A549 (cell line): Measurements from ENCODE around the gene RPS6KA1. TPM values are rescaled to one million over a fixed set of nuclear protein-coding genes. Genes with fewer than 3 reads are reported as not detected.

Experiments
- ATAC-seq, 2 experiments: fragments of 200-7000 bp in 1 of 2; fragments of >200 bp in 1 of 2; cut with Nextera tagmentation in 1 of 2; cut with Tn5 transposase in 1 of 2; 3 replicates each; pipeline versions ENCODE4 v1.8.0 to v1.9.1; 2018 to 2020; ENCODE audit warnings: mild to moderate bottlenecking in 1 of 2, moderate library complexity in 1 of 2
- CTCF ChIA-PET: fragments of 300-600 bp; sonication (Branson Sonifier 250); formaldehyde crosslinking; extraction: SDS; loops from one replicate; lab custom pipeline; 2021; ENCODE audit warnings: antibody characterized with exemption, inconsistent platforms; lab: Yijun Ruan, JAX
- POLR2A ChIA-PET: fragments of 350-600 bp; formaldehyde crosslinking; extraction: SDS; loops from one replicate; lab custom pipeline; 2021; ENCODE audit warnings: antibody characterized with exemption, inconsistent platforms; lab: Yijun Ruan, JAX
- DNase-seq, 2 experiments: peaks; one replicate each; pipeline versions ENCODE4 v3.0.0 to v3.0.0-alpha.2; 2011 to 2016; ENCODE audit warnings: low read depth in 1 of 2, low spot score in 1 of 2
- FAIRE-seq: peaks from 2 replicates; lab custom pipeline; 2011; peaks lifted over from hg19 to GRCh38; lab: Jason Lieb, UNC
- H3K27ac ChIP-seq, 2 experiments: fragments of >200 bp; sonication (Bioruptor Twin); formaldehyde crosslinking; 3 replicates each; pipeline ENCODE4 v1.5.1; 2016 to 2017
- H3K4me1 ChIP-seq: fragments of >200 bp; sonication (Bioruptor Twin); formaldehyde crosslinking; 3 replicates; pipeline ENCODE4 v1.6.1; 2016
- H3K4me2 ChIP-seq: fragments of >200 bp; sonication (Bioruptor Twin); formaldehyde crosslinking; 3 replicates; pipeline ENCODE4 v1.6.1; 2016
- H3K4me3 ChIP-seq: fragments of >200 bp; sonication (Bioruptor Twin); formaldehyde crosslinking; 3 replicates; pipeline ENCODE4 v1.5.1; 2016
- H3K9me3 ChIP-seq: fragments of >200 bp; sonication (Bioruptor Twin); formaldehyde crosslinking; 3 replicates; pipeline ENCODE4 v1.6.1; 2016
- BCL3 ChIP-seq: fragments of >200 bp; sonication (Bioruptor Twin); formaldehyde crosslinking; IDR thresholded peaks from 3 replicates; pipeline ENCODE4 v1.6.1; 2016
- CBX2 ChIP-seq: fragments of 200-600 bp; sonication (generic); IDR thresholded peaks from 2 replicates; pipeline ENCODE4 v1.6.1; 2016; ENCODE audit warnings: low read depth, mild to moderate bottlenecking, borderline replicate concordance
- CHD4 ChIP-seq: fragments of 200-600 bp; sonication (generic); IDR thresholded peaks from 2 replicates; pipeline ENCODE4 v1.6.1; 2016; ENCODE audit warnings: antibody characterized with exemption, mild to moderate bottlenecking, borderline replicate concordance
- EP300 ChIP-seq, 2 experiments: fragments of >200 bp; sonication (Bioruptor Twin); formaldehyde crosslinking; IDR thresholded peaks; 2 replicates in 1 of 2; 3 replicates in 1 of 2; pipeline ENCODE4 v1.6.1; 2016 to 2017
- FOXS1 ChIP-seq: fragments of 250-450 bp; sonication (Bioruptor Pico); IDR thresholded peaks from 2 replicates; pipeline ENCODE4 v1.5.0; 2020; ENCODE audit warnings: mild to moderate bottlenecking, moderate library complexity
- GATA3 ChIP-seq: IDR thresholded peaks from 2 replicates; pipeline ENCODE4 v1.6.1; 2012; ENCODE audit warnings: borderline replicate concordance
- HOXA7 ChIP-seq: fragments of 250-450 bp; sonication (Bioruptor Pico); IDR thresholded peaks from 2 replicates; pipeline ENCODE4 v1.5.0; 2020; ENCODE audit warnings: mild to moderate bottlenecking, moderate library complexity
- HOXB13 ChIP-seq: fragments of 250-450 bp; sonication (Bioruptor Pico); IDR thresholded peaks from 2 replicates; pipeline ENCODE4 v1.5.0; 2020; ENCODE audit warnings: low read depth, mild to moderate bottlenecking, moderate library complexity
- JUN ChIP-seq, 2 experiments: fragments of >200 bp; sonication (Bioruptor Twin); formaldehyde crosslinking; IDR thresholded peaks; 2 replicates in 1 of 2; 3 replicates in 1 of 2; pipeline ENCODE4 v1.6.1; 2016 to 2017
- JUNB ChIP-seq: fragments of >200 bp; sonication (Bioruptor Twin); formaldehyde crosslinking; IDR thresholded peaks from 2 replicates; pipeline ENCODE4 v1.6.1; 2016
- MAFK ChIP-seq: fragments of 450-650 bp; IDR thresholded peaks from 2 replicates; pipeline ENCODE4 v1.6.1; 2014; ENCODE audit not compliant: partially characterized antibody
- MAZ ChIP-seq: fragments of 150-350 bp; IDR thresholded peaks from 2 replicates; pipeline ENCODE4 v1.6.1; 2014; ENCODE audit warnings: antibody characterized with exemption, low read depth, low read length, borderline replicate concordance
- NPAS2 ChIP-seq: fragments of 250-450 bp; sonication (Bioruptor Pico); IDR thresholded peaks from 2 replicates; pipeline ENCODE4 v1.8.0; 2022; ENCODE audit warnings: mild to moderate bottlenecking, moderate library complexity, borderline replicate concordance
- NR3C1 ChIP-seq: fragments of >200 bp; sonication (Bioruptor Twin); formaldehyde crosslinking; IDR thresholded peaks from 3 replicates; pipeline ENCODE4 v1.6.1; 2017
- POLR2A ChIP-seq: IDR thresholded peaks from 2 replicates; pipeline ENCODE4 v1.6.1; 2012; ENCODE audit warnings: mild to moderate bottlenecking, low read length
- RAD21 ChIP-seq, 2 experiments: fragments of >200 bp in 1 of 2; sonication (Bioruptor Twin) in 1 of 2; formaldehyde crosslinking in 1 of 2; IDR thresholded peaks in 1 of 2; conservative IDR thresholded peaks in 1 of 2; 2 replicates in 1 of 2; 3 replicates in 1 of 2; pipeline ENCODE4 v1.6.1; 2012 to 2018; ENCODE audit warnings: inconsistent platforms in 1 of 2
- RCOR1 ChIP-seq: fragments of 150-350 bp; IDR thresholded peaks from 2 replicates; pipeline ENCODE4 v1.6.1; 2014; ENCODE audit warnings: antibody characterized with exemption, low read length, low read depth
- REST ChIP-seq: fragments of 200-600 bp; sonication (generic); IDR thresholded peaks from 2 replicates; pipeline ENCODE4 v1.6.1; 2016; ENCODE audit warnings: antibody characterized with exemption, mild to moderate bottlenecking, moderate library complexity
- RFX5 ChIP-seq: fragments of 450-650 bp; IDR thresholded peaks from 2 replicates; pipeline ENCODE4 v1.7.1; 2014; ENCODE audit warnings: antibody characterized with exemption, mild to moderate bottlenecking, moderate library complexity
- RNF2 ChIP-seq: fragments of 200-600 bp; sonication (generic); IDR thresholded peaks from 2 replicates; pipeline ENCODE4 v1.6.1; 2016; ENCODE audit warnings: low read depth, mild to moderate bottlenecking, antibody characterized with exemption, moderate library complexity, borderline replicate concordance
- SREBF2 ChIP-seq: fragments of 450-650 bp; IDR thresholded peaks from 2 replicates; pipeline ENCODE4 v1.6.1; 2014; ENCODE audit warnings: mild to moderate bottlenecking, moderate library complexity
- ZFP36 ChIP-seq: fragments of 450-650 bp; IDR thresholded peaks from 2 replicates; pipeline ENCODE4 v1.6.1; 2014; ENCODE audit warnings: borderline replicate concordance; ENCODE audit not compliant: partially characterized antibody
- ZSCAN20 ChIP-seq: fragments of 250-450 bp; sonication (Bioruptor Pico); IDR thresholded peaks from 2 replicates; pipeline ENCODE4 v1.8.0; 2022; ENCODE audit warnings: mild to moderate bottlenecking, moderate library complexity
- WGBS: methylation state at CpG from one replicate; pipeline ENCODE4 v1.1.6; 2017; ENCODE audit errors: missing lambda C conversion rate; 5-methylcytosine and 5-hydroxymethylcytosine counted together
- polyA plus RNA-seq, 4 experiments: library from polyadenylated mRNA; depleted of rRNA in 3 of 4; stranded (reverse); fragments of >200 nt; fragmentation: RNase III in 1 of 4; extraction: RNeasy Plus Mini Kit Qiagen cat#74134 plus additional on column Dnase treatment in 1 of 4; gene quantifications; 2 replicates in 3 of 4; 3 replicates in 1 of 4; pipeline ENCODE4 v1.2.3, GENCODE V29; 2011 to 2017

Gene RPS6KA1
- polyA plus RNA-seq, 2 of the 4 experiments (the other 2 are of a cell fraction), result 9.8 to 12.4 TPM

GRCh38 chr1:26533951-26534509 lies 4.5 kb downstream of the RPS6KA1 start:
- TF ChIP-seq JUNB (no peak), RFX5 (no peak), FOXS1 (CRISPR knock-in tag) (no peak), HOXB13 (CRISPR knock-in tag) (no peak), NPAS2 (CRISPR knock-in tag) (no peak), RNF2 (no peak), NR3C1 (no peak), REST (no peak), MAFK (no peak), JUN (IDR thresholded peaks at IDR 0.05) (no peak), BCL3 (no peak), SREBF2 (no peak), HOXA7 (CRISPR knock-in tag) (no peak), GATA3 (no peak), POLR2A (no peak), ZFP36 (no peak)
- TF ChIP-seq, all 56 proteins: peak for 0
- no peak overlapping the region for H3K4me3 ChIP-seq
- H3K27ac ChIP-seq, result no peak overlapping the region
- DNase-seq, result no peak
- no peak overlapping the region for H3K4me2 ChIP-seq
- ChIA-PET POLR2A (no interaction called here), CTCF (interaction anchor here (2.0 kb wide), 1 partner anchor 34 kb away, joined by 5 read pairs; no protein-coding TSS in a partner anchor)
- FAIRE-seq, result no peak
- ATAC-seq, result no peak
- H3K9me3 ChIP-seq, result no peaks in the 10 kb centered on the region
- 82% methylated on average over 5 of the region's 5 CpGs for WGBS
- H3K4me1 ChIP-seq, result peaks cover 24% of the 10 kb centered on the region

- POLR2A ChIA-PET, result no interaction called here
- H3K27ac ChIP-seq, result no peak overlapping the region
- H3K4me3 ChIP-seq, result no peak overlapping the region
- TF ChIP-seq EP300 (IDR thresholded peaks at IDR 0.05) (no peak), MAZ (no peak), ZSCAN20 (no peak), GATA3 (no peak), RCOR1 (no peak), RFX5 (no peak), RAD21 (conservative IDR thresholded peaks at IDR 0.05 in 1 of 2, IDR thresholded peaks at IDR 0.05 in 1 of 2) (no peak), MAFK (no peak), REST (no peak), JUN (IDR thresholded peaks at IDR 0.05) (no peak), CBX2 (no peak), CHD4 (no peak)
- CTCF ChIA-PET, result interaction anchor here (0.6 kb wide), 1 partner anchor 92 kb away, joined by 3 read pairs; no protein-coding TSS in a partner anchor
- no peak overlapping the region for H3K4me2 ChIP-seq
- 22% methylated on average over 1 of the region's 1 CpG for WGBS
- H3K9me3 ChIP-seq, result no peaks in the 10 kb centered on the region
- H3K4me1 ChIP-seq, result peaks cover 22% of the 10 kb centered on the region
- no peak for ATAC-seq
- FAIRE-seq, result no peak
- no peak for DNase-seq
Measured at GRCh38 chr1:26535201-26535600, 5.6 kb downstream of the RPS6KA1 start.
